ENCODE results near the gene SLC22A14. TPM values are rescaled to one million over a fixed set of nuclear protein-coding genes. Genes with fewer than 3 reads are reported as not detected.

SLC22A14 gene
- polyA plus RNA-seq, 1 donor = 0.13 TPM

DNA sequence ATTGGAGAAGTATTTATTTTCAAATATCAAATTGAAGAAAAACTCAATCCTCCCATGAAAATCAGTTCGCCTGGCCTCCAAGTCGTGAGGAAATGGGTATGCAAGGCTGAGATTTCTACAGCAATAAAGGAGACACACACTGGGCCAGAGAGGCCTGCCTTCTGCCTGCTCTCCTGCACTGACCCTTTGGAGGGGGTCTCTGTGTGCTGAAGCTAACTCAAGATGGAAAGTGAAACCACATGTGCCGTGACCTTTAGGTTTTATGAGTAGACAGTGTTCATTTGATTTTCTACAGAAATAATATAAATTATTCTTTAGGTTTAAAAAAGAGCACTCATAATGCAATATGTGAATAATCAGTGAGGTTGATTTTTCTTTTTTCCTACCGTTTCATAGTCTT is 28.4 kb upstream of the SLC22A14 start:
- no peak for DNase-seq
- WGBS (ENCODE audit: insufficient coverage, low lambda C conversion rate) = 88% methylated on average over 1 of the region's 4 CpGs
- H3K36me3 ChIP-seq (ENCODE audit: control insufficient read depth, insufficient read depth, low read length) = peaks cover 52% of the 10 kb centered on the region

DNA sequence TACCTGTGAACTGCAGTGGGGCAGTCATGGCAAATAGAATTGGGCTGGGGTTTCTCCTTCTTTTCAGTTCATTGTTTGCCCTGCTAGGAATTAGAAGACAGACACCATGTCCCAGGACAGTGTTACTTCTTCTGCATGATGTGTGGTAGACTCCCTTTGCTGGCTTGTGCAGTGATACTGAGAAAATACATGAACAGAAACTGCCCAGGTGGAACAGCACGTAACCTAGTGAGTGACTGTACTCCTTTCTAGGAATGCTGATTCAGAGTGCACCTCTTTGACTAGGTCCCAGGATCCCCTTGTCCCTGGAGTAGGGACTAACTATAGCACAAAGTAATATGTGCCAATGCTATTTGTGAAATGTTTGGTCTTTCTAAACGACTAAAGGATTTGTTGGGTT is 27.2 kb upstream of the SLC22A14 start:
- 100% methylated on average over 1 of the region's 2 CpGs for WGBS (ENCODE audit: insufficient coverage, low lambda C conversion rate)
- Histone ChIP-seq H3K27ac (ENCODE audit: low read length) (no peak overlapping the region), H3K4me3 (ENCODE audit: low read length) (no peak overlapping the region), H3K9me3 (ENCODE audit: control insufficient read depth, low read depth, low read length) (no peaks in the 10 kb centered on the region), H3K4me1 (ENCODE audit: control insufficient read depth, insufficient read depth, low read length) (no peaks in the 10 kb centered on the region), H3K27me3 (ENCODE audit: control insufficient read depth, insufficient read depth, low read length) (no peaks in the 10 kb centered on the region), H3K36me3 (ENCODE audit: control insufficient read depth, insufficient read depth, low read length) (peaks cover 46% of the 10 kb centered on the region)
- no peak for DNase-seq

More for the DNA sequence above, 28.4 kb upstream of the SLC22A14 start:
- H3K27me3 ChIP-seq (ENCODE audit: control insufficient read depth, insufficient read depth, low read length) = no peaks in the 10 kb centered on the region
- no peak overlapping the region for H3K27ac ChIP-seq (ENCODE audit: low read length)
- H3K4me3 ChIP-seq (ENCODE audit: low read length) = no peak overlapping the region
- no peaks in the 10 kb centered on the region for H3K9me3 ChIP-seq (ENCODE audit: control insufficient read depth, low read depth, low read length)
- H3K4me1 ChIP-seq (ENCODE audit: control insufficient read depth, insufficient read depth, low read length) = no peaks in the 10 kb centered on the region

- WGBS (ENCODE audit: insufficient coverage, low lambda C conversion rate) = no CpG with 5 or more reads among the region's 1 CpG
- Histone ChIP-seq H3K27ac (ENCODE audit: low read length) (no peak overlapping the region), H3K27me3 (ENCODE audit: control insufficient read depth, insufficient read depth, low read length) (no peaks in the 10 kb centered on the region), H3K36me3 (ENCODE audit: control insufficient read depth, insufficient read depth, low read length) (peaks cover 43% of the 10 kb centered on the region), H3K9me3 (ENCODE audit: control insufficient read depth, low read depth, low read length) (no peaks in the 10 kb centered on the region), H3K4me3 (ENCODE audit: low read length) (no peak overlapping the region), H3K4me1 (ENCODE audit: control insufficient read depth, insufficient read depth, low read length) (no peaks in the 10 kb centered on the region)
- DNase-seq = no peak
These were observed 26.5 kb upstream of the SLC22A14 start for GRCh38 chr3:38255627-38256026.

DNA sequence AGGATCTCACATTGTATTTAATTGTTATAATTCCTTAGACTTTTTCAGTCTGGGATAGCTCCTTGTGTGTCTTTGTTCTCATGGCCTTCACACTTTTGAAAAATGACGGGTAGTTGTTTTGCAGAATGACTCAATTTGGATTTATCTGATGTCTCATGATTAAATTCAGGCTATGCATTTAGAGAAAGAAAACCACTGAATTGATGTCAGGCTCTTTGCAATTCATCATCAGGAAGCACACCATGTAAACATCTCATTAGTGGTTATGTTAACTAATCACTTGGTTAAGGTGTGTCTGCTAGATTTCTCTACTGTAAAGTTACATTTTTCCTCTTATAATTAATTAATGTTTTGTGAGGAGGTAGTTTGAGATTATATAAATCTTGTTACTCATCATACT is 24.5 kb upstream of the SLC22A14 start:
- Histone ChIP-seq H3K36me3 (ENCODE audit: control insufficient read depth, insufficient read depth, low read length) (peaks cover 27% of the 10 kb centered on the region), H3K4me3 (ENCODE audit: low read length) (no peak overlapping the region), H3K27ac (ENCODE audit: low read length) (no peak overlapping the region), H3K9me3 (ENCODE audit: control insufficient read depth, low read depth, low read length) (no peaks in the 10 kb centered on the region), H3K4me1 (ENCODE audit: control insufficient read depth, insufficient read depth, low read length) (no peaks in the 10 kb centered on the region), H3K27me3 (ENCODE audit: control insufficient read depth, insufficient read depth, low read length) (no peaks in the 10 kb centered on the region)
- DNase-seq = no peak
- no CpG with 5 or more reads among the region's 1 CpG for WGBS (ENCODE audit: insufficient coverage, low lambda C conversion rate)

- H3K9me3 ChIP-seq (ENCODE audit: control insufficient read depth, low read depth, low read length) = no peaks in the 10 kb centered on the region
- DNase-seq = peak in 1 of 2 donors; percentile 28
- no peaks in the 10 kb centered on the region for H3K4me1 ChIP-seq (ENCODE audit: control insufficient read depth, insufficient read depth, low read length)
- no peak overlapping the region for H3K4me3 ChIP-seq (ENCODE audit: low read length)
- no peak overlapping the region for H3K27ac ChIP-seq (ENCODE audit: low read length)
- no peaks in the 10 kb centered on the region for H3K27me3 ChIP-seq (ENCODE audit: control insufficient read depth, insufficient read depth, low read length)
- no CpG with 5 or more reads among the region's 2 CpGs for WGBS (ENCODE audit: insufficient coverage, low lambda C conversion rate)
- H3K36me3 ChIP-seq (ENCODE audit: control insufficient read depth, insufficient read depth, low read length) = peaks cover 2% of the 10 kb centered on the region
These were observed 21.6 kb upstream of the SLC22A14 start for GRCh38 chr3:38260474-38260873.

DNA sequence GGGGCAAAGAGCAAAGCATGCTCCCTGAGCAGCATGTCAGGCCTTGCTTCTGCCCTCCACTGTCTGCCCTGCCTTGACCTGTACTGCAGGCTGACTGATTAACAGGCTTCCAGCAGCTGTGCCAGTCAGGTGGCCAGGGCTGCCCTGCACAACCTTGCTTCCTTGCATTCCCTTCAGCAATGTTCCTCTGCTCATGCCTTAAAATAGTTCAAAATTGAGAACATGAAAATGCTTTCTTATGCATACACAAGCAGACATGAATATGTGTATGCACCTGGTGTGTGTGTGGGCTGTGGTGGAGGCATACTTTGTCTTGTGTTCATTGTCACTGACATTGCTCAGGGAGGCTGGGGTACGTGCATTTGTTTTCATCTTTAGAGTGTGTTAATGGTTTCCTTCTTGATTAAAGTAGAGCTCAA is 17.7 kb upstream of the SLC22A14 start:
- Histone ChIP-seq H3K4me1 (ENCODE audit: control insufficient read depth, insufficient read depth, low read length) (no peaks in the 10 kb centered on the region), H3K36me3 (ENCODE audit: control insufficient read depth, insufficient read depth, low read length) (peaks cover 2% of the 10 kb centered on the region), H3K4me3 (ENCODE audit: low read length) (no peak overlapping the region), H3K27me3 (ENCODE audit: control insufficient read depth, insufficient read depth, low read length) (no peaks in the 10 kb centered on the region), H3K27ac (ENCODE audit: low read length) (no peak overlapping the region), H3K9me3 (ENCODE audit: control insufficient read depth, low read depth, low read length) (no peaks in the 10 kb centered on the region)
- no CpG with 5 or more reads among the region's 1 CpG for WGBS (ENCODE audit: insufficient coverage, low lambda C conversion rate)
- peak in 1 of 2 donors; percentile 11 for DNase-seq

- no peak for DNase-seq
- Histone ChIP-seq H3K27ac (ENCODE audit: low read length) (no peak overlapping the region), H3K9me3 (ENCODE audit: control insufficient read depth, low read depth, low read length) (no peaks in the 10 kb centered on the region), H3K4me3 (ENCODE audit: low read length) (no peak overlapping the region), H3K4me1 (ENCODE audit: control insufficient read depth, insufficient read depth, low read length) (no peaks in the 10 kb centered on the region), H3K36me3 (ENCODE audit: control insufficient read depth, insufficient read depth, low read length) (peaks cover 2% of the 10 kb centered on the region), H3K27me3 (ENCODE audit: control insufficient read depth, insufficient read depth, low read length) (no peaks in the 10 kb centered on the region)
- no CpG with 5 or more reads among the region's 1 CpG for WGBS (ENCODE audit: insufficient coverage, low lambda C conversion rate)
These were observed 17.3 kb upstream of the SLC22A14 start for GRCh38 chr3:38264779-38265178.

GRCh38 chr3:38265604-38266307 is 16.3 kb upstream of the SLC22A14 start, which contains the start of gene SLC22A13:
Gene SLC22A13, plus strand, starts transcription at chr3:38265812. Its CDS starts 49 bp downstream, at chr3:38265861.
- Histone ChIP-seq H3K27ac (ENCODE audit: low read length) (no peak within 1 kb of the TSS), H3K4me1 (ENCODE audit: control insufficient read depth, insufficient read depth, low read length) (no peaks in the 10 kb centered on the region), H3K9me3 (ENCODE audit: control insufficient read depth, low read depth, low read length) (no peaks in the 10 kb centered on the region), H3K4me3 (ENCODE audit: low read length) (no peak within 1 kb of the TSS), H3K27me3 (ENCODE audit: control insufficient read depth, insufficient read depth, low read length) (no peaks in the 10 kb centered on the region), H3K36me3 (ENCODE audit: control insufficient read depth, insufficient read depth, low read length) (peaks cover 2% of the 10 kb centered on the region)
- no peak for DNase-seq
- WGBS (ENCODE audit: insufficient coverage, low lambda C conversion rate) = no CpG with 5 or more reads among the region's 9 CpGs

DNA sequence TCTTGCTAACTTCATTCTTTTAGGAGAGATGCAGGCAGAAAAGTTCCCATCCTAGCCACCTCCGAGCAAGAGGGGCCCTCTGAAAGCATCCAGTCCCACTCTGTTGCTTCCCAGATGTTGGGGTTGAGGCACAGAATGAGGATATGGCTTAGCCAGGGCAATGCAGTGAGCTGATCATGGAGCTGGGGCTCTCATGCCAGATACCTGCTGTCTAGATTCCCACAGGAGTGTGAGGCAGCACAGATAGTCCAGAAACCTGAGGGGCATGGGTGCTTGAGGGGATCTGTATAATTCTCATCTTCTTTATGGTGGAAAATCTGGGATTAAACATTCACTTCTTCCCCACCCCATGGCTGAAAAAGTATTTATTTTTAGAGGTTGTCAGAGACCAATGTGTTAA is 15.3 kb upstream of the SLC22A14 start:
- H3K27me3 ChIP-seq (ENCODE audit: control insufficient read depth, insufficient read depth, low read length) = no peaks in the 10 kb centered on the region
- H3K9me3 ChIP-seq (ENCODE audit: control insufficient read depth, low read depth, low read length) = no peaks in the 10 kb centered on the region
- H3K27ac ChIP-seq (ENCODE audit: low read length) = no peak overlapping the region
- no peak for DNase-seq
- H3K4me3 ChIP-seq (ENCODE audit: low read length) = no peak overlapping the region
- H3K36me3 ChIP-seq (ENCODE audit: control insufficient read depth, insufficient read depth, low read length) = no peaks in the 10 kb centered on the region
- H3K4me1 ChIP-seq (ENCODE audit: control insufficient read depth, insufficient read depth, low read length) = no peaks in the 10 kb centered on the region
- no CpG with 5 or more reads among the region's 1 CpG for WGBS (ENCODE audit: insufficient coverage, low lambda C conversion rate)

GRCh38 chr3:38267662-38268061 is 14.4 kb upstream of the SLC22A14 start:
- WGBS (ENCODE audit: insufficient coverage, low lambda C conversion rate) = 100% methylated on average over 1 of the region's 2 CpGs
- Histone ChIP-seq H3K27me3 (ENCODE audit: control insufficient read depth, insufficient read depth, low read length) (no peaks in the 10 kb centered on the region), H3K4me1 (ENCODE audit: control insufficient read depth, insufficient read depth, low read length) (no peaks in the 10 kb centered on the region), H3K4me3 (ENCODE audit: low read length) (no peak overlapping the region), H3K9me3 (ENCODE audit: control insufficient read depth, low read depth, low read length) (no peaks in the 10 kb centered on the region), H3K27ac (ENCODE audit: low read length) (no peak overlapping the region), H3K36me3 (ENCODE audit: control insufficient read depth, insufficient read depth, low read length) (no peaks in the 10 kb centered on the region)
- DNase-seq = no peak

DNA sequence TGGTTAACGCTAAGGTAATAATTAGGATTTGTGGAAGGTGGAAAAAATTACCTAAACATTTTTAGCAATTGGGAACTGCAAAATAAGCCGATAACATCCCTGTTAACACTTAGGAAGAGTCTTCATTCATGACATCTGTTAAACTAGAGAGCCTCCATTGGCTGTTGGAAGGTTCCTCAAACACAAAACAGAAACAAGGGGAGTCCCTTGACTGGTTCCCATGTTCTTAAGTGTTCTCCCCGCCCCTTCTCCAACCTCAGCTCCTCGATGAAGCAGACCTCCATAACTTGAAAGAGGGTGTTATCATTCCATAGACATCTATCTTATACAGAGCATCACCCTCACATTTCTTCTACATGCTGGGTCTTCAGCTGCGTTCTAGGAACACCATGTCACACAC is 14.0 kb upstream of the SLC22A14 start:
- no peaks in the 10 kb centered on the region for H3K9me3 ChIP-seq (ENCODE audit: control insufficient read depth, low read depth, low read length)
- H3K27ac ChIP-seq (ENCODE audit: low read length) = no peak overlapping the region
- WGBS (ENCODE audit: insufficient coverage, low lambda C conversion rate) = 90% methylated on average over 2 of the region's 5 CpGs
- H3K4me3 ChIP-seq (ENCODE audit: low read length) = no peak overlapping the region
- no peaks in the 10 kb centered on the region for H3K27me3 ChIP-seq (ENCODE audit: control insufficient read depth, insufficient read depth, low read length)
- H3K36me3 ChIP-seq (ENCODE audit: control insufficient read depth, insufficient read depth, low read length) = no peaks in the 10 kb centered on the region
- DNase-seq = no peak
- H3K4me1 ChIP-seq (ENCODE audit: control insufficient read depth, insufficient read depth, low read length) = no peaks in the 10 kb centered on the region

All from large intestine (tissue), 3 donors.